ENCODE data around the gene CYTIP. TPM values are rescaled to one million over a fixed set of nuclear protein-coding genes. Genes with fewer than 3 reads are reported as not detected.
A peak's percentile ranks its signal among the peaks of the same experiment; 100 is the strongest.

CYTIP gene
- total RNA-seq, 1 experiment from 2014 or later, result 0.57 TPM

- ChIA-PET POLR2A (no interaction called here), CTCF (no interaction called here)
- no peak overlapping the region for H3K27ac ChIP-seq (ENCODE audit: low read length)
- H3K27me3 ChIP-seq (ENCODE audit: control insufficient read depth, insufficient read depth, low read length), result peaks cover 8% of the 10 kb centered on the region
- intact Hi-C loops (cut with micrococcal nuclease; ENCODE audit: unreplicated experiment), result loop anchor here (5.0 to 10.0 kb wide), 5 partner anchors 105 to 1255 kb away; partner anchors contain the start of gene ACVR1C
- H3K4me1 ChIP-seq (ENCODE audit: control insufficient read depth, insufficient read depth, low read length), result no peaks in the 10 kb centered on the region
- no peaks in the 10 kb centered on the region for H3K9me3 ChIP-seq (ENCODE audit: control insufficient read depth, insufficient read depth, low read depth, low read length)
- no TSS peak for BruUV-seq (replicated peaks)
- no peak for TF ChIP-seq SIN3A (IDR thresholded peaks at IDR 0.05; ENCODE audit: borderline replicate concordance, insufficient read depth, low read depth, low read length)
- TF ChIP-seq POLR2AphosphoS5 (IDR thresholded peaks at IDR 0.05; ENCODE audit: low read depth, low read length), result no peak
- TF ChIP-seq TCF7L2 (IDR thresholded peaks at IDR 0.05; ENCODE audit: low read depth, low read length), result no peak
- TF ChIP-seq CTCF (IDR thresholded peaks at IDR 0.05), result no peak
- TF ChIP-seq REST (IDR thresholded peaks at IDR 0.05; ENCODE audit: insufficient read depth in 1 of 2, low read depth in 2 of 2, low read length in 1 of 2), result no peak
- DNase-seq (ENCODE audit: low read depth, low spot score), result no peak
- no peak for ATAC-seq
- in situ Hi-C loops (cut with HindIII; ENCODE audit: low pct_unique_long_range_greater_than_20kb, low sequenced_read_pairs), result no loop called here
- no peak overlapping the region for H3K4me3 ChIP-seq (ENCODE audit: low read depth in 2 of 2, low read length in 2 of 2)
- H3K36me3 ChIP-seq (ENCODE audit: control insufficient read depth, insufficient read depth, low read length), result no peaks in the 10 kb centered on the region; the same call in 1 of the 2 replicates
These were observed 46.1 kb upstream of the CYTIP start for GRCh38 chr2:157489983-157490382.

- no peaks in the 10 kb centered on the region for H3K4me1 ChIP-seq (ENCODE audit: control insufficient read depth, insufficient read depth, low read length)
- H3K27ac ChIP-seq (ENCODE audit: low read length), result no peak overlapping the region
- no peak for DNase-seq (ENCODE audit: low read depth, low spot score)
- TF ChIP-seq TCF7L2 (IDR thresholded peaks at IDR 0.05; ENCODE audit: low read depth, low read length) (peak; percentile 40; the same call in 1 of the 2 replicates), REST (IDR thresholded peaks at IDR 0.05; ENCODE audit: insufficient read depth in 1 of 2, low read depth in 2 of 2, low read length in 1 of 2) (no peak)
- H3K27me3 ChIP-seq (ENCODE audit: control insufficient read depth, insufficient read depth, low read length), result peaks cover 5% of the 10 kb centered on the region
- intact Hi-C loops (cut with micrococcal nuclease; ENCODE audit: unreplicated experiment) (loop anchor here (10.0 kb wide), 1 partner anchor 184 kb away; no protein-coding TSS in a partner anchor), in situ Hi-C loops (cut with HindIII; ENCODE audit: low pct_unique_long_range_greater_than_20kb, low sequenced_read_pairs) (no loop called here)
- no TSS peak for BruUV-seq (replicated peaks)
- no peak for ATAC-seq
- ChIA-PET POLR2A (no interaction called here), CTCF (no interaction called here)
- H3K36me3 ChIP-seq (ENCODE audit: control insufficient read depth, insufficient read depth, low read length), result no peaks in the 10 kb centered on the region; the same call in 1 of the 2 replicates
- no peaks in the 10 kb centered on the region for H3K9me3 ChIP-seq (ENCODE audit: control insufficient read depth, insufficient read depth, low read depth, low read length)
- H3K4me3 ChIP-seq (ENCODE audit: low read depth in 2 of 2, low read length in 2 of 2), result no peak overlapping the region
These were observed 45.0 kb upstream of the CYTIP start for GRCh38 chr2:157488877-157489276.

All from Panc1 (cell line).